ENCODE data around the gene TTC31. TPM values are rescaled to one million over a fixed set of nuclear protein-coding genes. Genes with fewer than 3 reads are reported as not detected.
"Not testable (repeated sequence)": the region's sequence is repeated elsewhere in the genome, so short reads cannot be mapped to it uniquely, and the experiment has no call there.

The TTC31 gene
- total RNA-seq, 2 experiments from 2014 or later: 45.8 to 46.3 TPM

GRCh38 chr2:74460187-74460586 lies 22.7 kb upstream of the TTC31 start:
- DNase-seq, H3K27me3 Mint-ChIP-seq, H3K9me3 Mint-ChIP-seq, POLR2A ChIA-PET, H3K27ac Mint-ChIP-seq: not testable (repeated sequence)
- H3K4me1 Mint-ChIP-seq: peaks cover 55% of the 10 kb centered on the region
- H3K4me3 Mint-ChIP-seq: peak overlapping the region; percentile 91
- peaks cover 26% of the 10 kb centered on the region for H3K36me3 Mint-ChIP-seq (ENCODE audit: low read depth)
- CTCF ChIA-PET: interaction anchor here (1.4 to 9.8 kb wide), 5 partner anchors 9 to 33 kb away, joined by 3 to 66 read pairs (median 5); partner anchors contain the start of genes CCDC142, MRPL53 and TTC31

- no peaks in the 10 kb centered on the region for H3K27me3 Mint-ChIP-seq
- CTCF ChIA-PET: interaction anchor here (1.0 to 9.8 kb wide), 6 partner anchors 8 to 34 kb away, joined by 3 to 66 read pairs (median 4); partner anchors contain the start of genes CCDC142, MRPL53 and TTC31
These were observed 21.5 kb upstream of the TTC31 start for GRCh38 chr2:74461187-74462053.

GRCh38 chr2:74462054-74462785 lies 20.7 kb upstream of the TTC31 start:
- DNase-seq: no peak
- ChIA-PET POLR2A (no interaction called here), CTCF (interaction anchor here (1.0 to 9.8 kb wide), 4 partner anchors 7 to 20 kb away, joined by 4 to 66 read pairs (median 5); partner anchors contain the start of genes CCDC142, MRPL53 and TTC31)

More at GRCh38 chr2:74461187-74462053, 21.5 kb upstream of the TTC31 start:
- H3K9me3 Mint-ChIP-seq: no peaks in the 10 kb centered on the region
- H3K4me3 Mint-ChIP-seq: no peak overlapping the region
- peaks cover 23% of the 10 kb centered on the region for H3K36me3 Mint-ChIP-seq (ENCODE audit: low read depth)
- no peak overlapping the region for H3K27ac Mint-ChIP-seq
- POLR2A ChIA-PET: no interaction called here
- no peak for DNase-seq
- H3K4me1 Mint-ChIP-seq: peaks cover 52% of the 10 kb centered on the region

GRCh38 chr2:74462786-74463105 lies 20.1 kb upstream of the TTC31 start:
- CTCF ChIA-PET: interaction anchor here (9.8 kb wide), 1 partner anchor 20 kb away, joined by 66 read pairs; the partner anchor contains the start of genes CCDC142 and TTC31
- H3K4me3 Mint-ChIP-seq: no peak overlapping the region
- H3K27me3 Mint-ChIP-seq: no peaks in the 10 kb centered on the region
- H3K4me1 Mint-ChIP-seq: peaks cover 43% of the 10 kb centered on the region
- peak overlapping the region; percentile 28 for H3K27ac Mint-ChIP-seq
- POLR2A ChIA-PET: no interaction called here
- DNase-seq: no peak
- peaks cover 15% of the 10 kb centered on the region for H3K36me3 Mint-ChIP-seq (ENCODE audit: low read depth)
- H3K9me3 Mint-ChIP-seq: no peaks in the 10 kb centered on the region

More at GRCh38 chr2:74462054-74462785, 20.7 kb upstream of the TTC31 start:
- Mint-ChIP-seq H3K9me3 (no peaks in the 10 kb centered on the region), H3K27me3 (no peaks in the 10 kb centered on the region), H3K36me3 (ENCODE audit: low read depth) (peaks cover 16% of the 10 kb centered on the region), H3K27ac (no peak overlapping the region), H3K4me3 (no peak overlapping the region), H3K4me1 (peaks cover 44% of the 10 kb centered on the region)

GRCh38 chr2:74464406-74464805 lies 18.5 kb upstream of the TTC31 start:
- Mint-ChIP-seq H3K27me3 (no peaks in the 10 kb centered on the region), H3K4me3 (peak overlapping the region; percentile 98), H3K9me3 (no peaks in the 10 kb centered on the region), H3K4me1 (peaks cover 35% of the 10 kb centered on the region), H3K36me3 (ENCODE audit: low read depth) (peaks cover 15% of the 10 kb centered on the region), H3K27ac (peak overlapping the region; percentile 80)
- ChIA-PET POLR2A (no interaction called here), CTCF (interaction anchor here (1.0 to 1.1 kb wide), 3 partner anchors 11 to 18 kb away, joined by 3 to 4 read pairs (median 4); partner anchors contain the start of genes CCDC142 and TTC31)
- DNase-seq: no peak

- H3K27ac Mint-ChIP-seq: peak overlapping the region; percentile 80
- H3K36me3 Mint-ChIP-seq (ENCODE audit: low read depth): peaks cover 24% of the 10 kb centered on the region
- CTCF ChIA-PET: interaction anchor here (0.8 to 2.8 kb wide), 3 partner anchors 10 to 14 kb away, joined by 3 to 19 read pairs (median 3); partner anchors contain the start of genes CCDC142 and TTC31
- DNase-seq, H3K9me3 Mint-ChIP-seq, H3K27me3 Mint-ChIP-seq: not testable (repeated sequence)
- H3K4me1 Mint-ChIP-seq: peaks cover 36% of the 10 kb centered on the region
- peak overlapping the region; percentile 68 for H3K4me3 Mint-ChIP-seq
- POLR2A ChIA-PET: interaction anchor here (0.8 kb wide), 1 partner anchor 16 kb away, joined by 3 read pairs; the partner anchor contains the start of gene INO80B
These were observed 12.1 kb upstream of the TTC31 start for GRCh38 chr2:74470742-74471141.

GRCh38 chr2:74471332-74472065 lies 11.4 kb upstream of the TTC31 start:
- H3K36me3 Mint-ChIP-seq (ENCODE audit: low read depth): peaks cover 24% of the 10 kb centered on the region
- POLR2A ChIA-PET: interaction anchor here (0.8 to 1.5 kb wide), 2 partner anchors 13 to 17 kb away, joined by 3 to 6 read pairs; partner anchors contain the start of genes INO80B and WBP1
- peaks cover 32% of the 10 kb centered on the region for H3K4me1 Mint-ChIP-seq
- H3K4me3 Mint-ChIP-seq: peak overlapping the region; percentile 91
- no peaks in the 10 kb centered on the region for H3K9me3 Mint-ChIP-seq
- CTCF ChIA-PET: interaction anchor here (0.8 to 2.8 kb wide), 3 partner anchors 11 to 15 kb away, joined by 3 to 19 read pairs (median 3); partner anchors contain the start of genes CCDC142 and TTC31
- no peaks in the 10 kb centered on the region for H3K27me3 Mint-ChIP-seq
- peak overlapping the region; percentile 98 for H3K27ac Mint-ChIP-seq
- no peak for DNase-seq

- peak; percentile 97 for DNase-seq
- H3K4me3 Mint-ChIP-seq: peak within 1 kb of the TSS; percentile 91
- H3K27ac Mint-ChIP-seq: peak within 1 kb of the TSS; percentile 98
- H3K4me1 Mint-ChIP-seq: peaks cover 34% of the 10 kb centered on the region
- ChIA-PET POLR2A (interaction anchor here (0.9 to 1.5 kb wide), 3 partner anchors 10 to 17 kb away, joined by 3 to 6 read pairs (median 5); partner anchors contain the start of genes INO80B and WBP1), CTCF (interaction anchor here (0.7 to 2.8 kb wide), 12 partner anchors 10 to 272 kb away, joined by 3 to 19 read pairs (median 4); partner anchors contain the start of genes CCDC142, TTC31 and WBP1)
- peaks cover 25% of the 10 kb centered on the region for H3K36me3 Mint-ChIP-seq (ENCODE audit: low read depth)
- H3K9me3 Mint-ChIP-seq: no peaks in the 10 kb centered on the region
- no peaks in the 10 kb centered on the region for H3K27me3 Mint-ChIP-seq
These were observed 10.6 kb upstream of the TTC31 start, which contains the start of gene MRPL53 for GRCh38 chr2:74472086-74472944. MRPL53 (minus strand) TSS chr2:74472680; CDS start chr2:74472660, 20 bp downstream.

GRCh38 chr2:74472945-74473258 lies 10.0 kb upstream of the TTC31 start:
- H3K9me3 Mint-ChIP-seq: no peaks in the 10 kb centered on the region
- POLR2A ChIA-PET: interaction anchor here (0.9 to 1.5 kb wide), 3 partner anchors 9 to 18 kb away, joined by 3 to 6 read pairs (median 5); partner anchors contain the start of genes INO80B and WBP1
- peak overlapping the region; percentile 91 for H3K4me3 Mint-ChIP-seq
- peaks cover 39% of the 10 kb centered on the region for H3K4me1 Mint-ChIP-seq
- CTCF ChIA-PET: interaction anchor here (0.7 to 2.8 kb wide), 10 partner anchors 9 to 116 kb away, joined by 3 to 19 read pairs (median 4); partner anchors contain the start of genes CCDC142, TTC31 and WBP1
- peak overlapping the region; percentile 98 for H3K27ac Mint-ChIP-seq
- H3K27me3 Mint-ChIP-seq: no peaks in the 10 kb centered on the region
- no peak for DNase-seq
- peaks cover 29% of the 10 kb centered on the region for H3K36me3 Mint-ChIP-seq (ENCODE audit: low read depth)

GRCh38 chr2:74474481-74474880 lies 8.4 kb upstream of the TTC31 start:
- no peaks in the 10 kb centered on the region for H3K9me3 Mint-ChIP-seq
- H3K4me1 Mint-ChIP-seq: peaks cover 43% of the 10 kb centered on the region
- peaks cover 33% of the 10 kb centered on the region for H3K36me3 Mint-ChIP-seq (ENCODE audit: low read depth)
- no peak overlapping the region for H3K27ac Mint-ChIP-seq
- ChIA-PET CTCF (interaction anchor here (0.8 to 1.5 kb wide), 2 partner anchors 9 to 13 kb away, joined by 4 to 5 read pairs; partner anchors contain the start of genes CCDC142 and TTC31), POLR2A (interaction anchor here (0.6 kb wide), 1 partner anchor 174 kb away, joined by 4 read pairs; no protein-coding TSS in a partner anchor)
- H3K4me3 Mint-ChIP-seq: no peak overlapping the region
- DNase-seq: no peak
- H3K27me3 Mint-ChIP-seq: no peaks in the 10 kb centered on the region

- Mint-ChIP-seq H3K4me1 (peaks cover 45% of the 10 kb centered on the region), H3K4me3 (no peak overlapping the region), H3K27ac (no peak overlapping the region), H3K9me3 (no peaks in the 10 kb centered on the region), H3K36me3 (ENCODE audit: low read depth) (peaks cover 37% of the 10 kb centered on the region), H3K27me3 (no peaks in the 10 kb centered on the region)
- ChIA-PET POLR2A (interaction anchor here (0.6 to 1.2 kb wide), 2 partner anchors 17 to 174 kb away, joined by 4 to 5 read pairs; partner anchors contain the start of gene WBP1), CTCF (interaction anchor here (0.9 to 1.6 kb wide), 4 partner anchors 8 to 113 kb away, joined by 3 to 8 read pairs (median 5); no protein-coding TSS in a partner anchor)
- no peak for DNase-seq
These were observed 8.0 kb upstream of the TTC31 start for GRCh38 chr2:74474899-74475298.
